Left ventricle myocardium inferior (tissue), 1 donor: ENCODE results near the gene SEPHS1. TPM values are rescaled to one million over a fixed set of nuclear protein-coding genes. Genes with fewer than 3 reads are reported as not detected.

Experiments used
- DNase-seq: peaks from one replicate; pipeline ENCODE4 v3.0.0-alpha.2; 2020
- H3K27ac ChIP-seq: fragments of 200-600 bp; replicated peaks from 2 replicates; pipeline ENCODE4 v1.8.0; 2021
- H3K27me3 ChIP-seq: fragments of 200-600 bp; 2 replicates; pipeline ENCODE4 v1.8.0; 2021; ENCODE audit warnings: low read depth
- H3K36me3 ChIP-seq: fragments of 200-600 bp; 2 replicates; pipeline ENCODE4 v1.8.0; 2021
- H3K4me1 ChIP-seq: fragments of 200-600 bp; 2 replicates; pipeline ENCODE4 v1.8.0; 2021
- H3K4me3 ChIP-seq: fragments of 200-600 bp; 2 replicates; pipeline ENCODE4 v1.8.0; 2021; ENCODE audit warnings: mild to moderate bottlenecking, moderate library complexity
- H3K9me3 ChIP-seq: fragments of 200-600 bp; replicated peaks from 2 replicates; pipeline ENCODE4 v1.8.0; 2021
- CTCF ChIP-seq: fragments of 200-600 bp; IDR thresholded peaks from 2 replicates; pipeline ENCODE4 v1.8.0; 2021; ENCODE audit warnings: antibody characterized with exemption, mild to moderate bottlenecking, borderline replicate concordance
- intact Hi-C: fragments of 100-400 bp; cut with micrococcal nuclease; formaldehyde crosslinking; loops from one replicate; pipeline ENCODE4 v1.11.0; 2022
- total RNA-seq: library from RNA; stranded (reverse); fragmentation: NEBNext Ultra II Directional; extraction: Animal tissue kit (Norgen Biotek cat#: 25700); gene quantifications from one replicate; pipeline ENCODE4 v1.2.1, GENCODE V29; 2021
- donor health status: DM: no; HTN: yes; CAD: no; lungs with severe emphysema.

The SEPHS1 gene
- total RNA-seq, 1 donor from 2014 or later: 26.0 TPM

- H3K27me3 ChIP-seq: peaks cover 5% of the 10 kb centered on the region
- no peak overlapping the region for H3K27ac ChIP-seq
- no peak for DNase-seq
- TF ChIP-seq CTCF: no peak
- H3K4me3 ChIP-seq: no peak overlapping the region
- intact Hi-C loops: no loop called here
- no peaks in the 10 kb centered on the region for H3K4me1 ChIP-seq
- no peaks in the 10 kb centered on the region for H3K9me3 ChIP-seq
- no peaks in the 10 kb centered on the region for H3K36me3 ChIP-seq
Observed at GRCh38 chr10:13392701-13393100, 44.6 kb upstream of the SEPHS1 start.

GRCh38 chr10:13390604-13391522, 42.8 kb upstream of the SEPHS1 start:
- peaks cover 14% of the 10 kb centered on the region for H3K27me3 ChIP-seq
- no peak overlapping the region for H3K27ac ChIP-seq
- DNase-seq: no peak
- H3K36me3 ChIP-seq: no peaks in the 10 kb centered on the region
- H3K9me3 ChIP-seq: no peaks in the 10 kb centered on the region
- no peak for TF ChIP-seq CTCF
- H3K4me3 ChIP-seq: peak overlapping the region; percentile 36
- intact Hi-C loops: no loop called here
- H3K4me1 ChIP-seq: no peaks in the 10 kb centered on the region

- Histone ChIP-seq H3K27ac (no peak overlapping the region), H3K4me3 (no peak overlapping the region), H3K9me3 (no peaks in the 10 kb centered on the region), H3K27me3 (peaks cover 31% of the 10 kb centered on the region), H3K4me1 (no peaks in the 10 kb centered on the region), H3K36me3 (no peaks in the 10 kb centered on the region)
- TF ChIP-seq CTCF: no peak
- DNase-seq: no peak
- intact Hi-C loops: no loop called here
Observed at GRCh38 chr10:13388478-13389230, 40.6 kb upstream of the SEPHS1 start.

- H3K27me3 ChIP-seq: peaks cover 57% of the 10 kb centered on the region
- intact Hi-C loops: no loop called here
- H3K9me3 ChIP-seq: no peaks in the 10 kb centered on the region
- H3K4me1 ChIP-seq: peaks cover 10% of the 10 kb centered on the region
- TF ChIP-seq CTCF: no peak
- no peaks in the 10 kb centered on the region for H3K36me3 ChIP-seq
- no peak for DNase-seq
- H3K4me3 ChIP-seq: no peak overlapping the region
- H3K27ac ChIP-seq: no peak overlapping the region
Observed at GRCh38 chr10:13386021-13386420, 37.9 kb upstream of the SEPHS1 start.

- no peak for TF ChIP-seq CTCF
- Histone ChIP-seq H3K27ac (no peak overlapping the region), H3K4me1 (peaks cover 10% of the 10 kb centered on the region), H3K36me3 (no peaks in the 10 kb centered on the region), H3K27me3 (peaks cover 68% of the 10 kb centered on the region), H3K9me3 (no peaks in the 10 kb centered on the region), H3K4me3 (peak overlapping the region; percentile 54)
- intact Hi-C loops: no loop called here
- no peak for DNase-seq
Observed at GRCh38 chr10:13383399-13383761, 35.3 kb upstream of the SEPHS1 start.
